ENCODE results near the gene UBE2J1. TPM values are rescaled to one million over a fixed set of nuclear protein-coding genes. Genes with fewer than 3 reads are reported as not detected.

Gene UBE2J1
- polyA plus RNA-seq, 1 donor (not counting 4 experiments of a cell fraction or from before 2014, with no cell fraction given): 26.7 TPM

GRCh38 chr6:89328976-89329375 is 23.5 kb downstream of the UBE2J1 start:
- no peak overlapping the region for H2AFZ ChIP-seq (ENCODE audit: control insufficient read depth, low read length)
- H3K27ac ChIP-seq (ENCODE audit: control insufficient read depth, insufficient read depth, low read length): no peak overlapping the region
- no peak for FAIRE-seq
- H3K79me2 ChIP-seq (ENCODE audit: control insufficient read depth, insufficient read depth, low read length): no peaks in the 10 kb centered on the region
- no peak for TF ChIP-seq CTCF (optimal IDR thresholded peaks at IDR 0.05 in 1 of 3, IDR thresholded peaks at IDR 0.05 in 1 of 3, conservative IDR thresholded peaks at IDR 0.05 in 1 of 3; ENCODE audit: extremely low read depth in 1 of 3, insufficient read depth in 2 of 3, low read length in 3 of 3)
- H3K4me3 ChIP-seq (ENCODE audit: control insufficient read depth in 2 of 3, extremely low read depth in 1 of 3, insufficient read depth in 2 of 3, low read depth in 1 of 3, low read length in 3 of 3): no peak overlapping the region
- H3K4me1 ChIP-seq (ENCODE audit: control insufficient read depth, extremely low read depth, insufficient read depth, low read length): no peaks in the 10 kb centered on the region
- H4K20me1 ChIP-seq (ENCODE audit: control insufficient read depth, extremely low read depth, insufficient read depth, low read length): no peaks in the 10 kb centered on the region
- dilution Hi-C loops (cut with MboI; ENCODE audit: extremely low pct_ligation_motif_present, low sequenced_read_pairs): no loop called here
- H3K4me2 ChIP-seq (ENCODE audit: control insufficient read depth, extremely low read depth, insufficient read depth, low read depth, low read length): no peak overlapping the region
- H3K9me1 ChIP-seq (ENCODE audit: control insufficient read depth, extremely low read depth, insufficient read depth, low read length): no peaks in the 10 kb centered on the region
- H3K27me3 ChIP-seq (ENCODE audit: control insufficient read depth, extremely low read depth, insufficient read depth, low read length): no peaks in the 10 kb centered on the region
- no peak for DNase-seq (ENCODE audit: low read depth, low spot score)
- no peak overlapping the region for H3K9ac ChIP-seq (ENCODE audit: control insufficient read depth, extremely low read depth, insufficient read depth, low read length)
- H3K36me3 ChIP-seq (ENCODE audit: control insufficient read depth in 2 of 2, extremely low read depth in 1 of 2, insufficient read depth in 2 of 2, low read length in 2 of 2): peaks cover 3% of the 10 kb centered on the region in 2 experiments
- H3K9me3 ChIP-seq (ENCODE audit: control insufficient read depth, low read depth, low read length): no peaks in the 10 kb centered on the region

- TF ChIP-seq CTCF (optimal IDR thresholded peaks at IDR 0.05 in 1 of 3, IDR thresholded peaks at IDR 0.05 in 1 of 3, conservative IDR thresholded peaks at IDR 0.05 in 1 of 3; ENCODE audit: extremely low read depth in 1 of 3, insufficient read depth in 2 of 3, low read length in 3 of 3): no peak
- no peak for TF ChIP-seq EZH2 (IDR thresholded peaks at IDR 0.05; ENCODE audit: low read length)
- no peak overlapping the region for H3K27ac ChIP-seq (ENCODE audit: control insufficient read depth, insufficient read depth, low read length)
- peaks cover 0 to 1% of the 10 kb centered on the region in 2 experiments for H3K36me3 ChIP-seq (ENCODE audit: control insufficient read depth in 2 of 2, extremely low read depth in 1 of 2, insufficient read depth in 2 of 2, low read length in 2 of 2)
- no peaks in the 10 kb centered on the region for H3K4me1 ChIP-seq (ENCODE audit: control insufficient read depth, extremely low read depth, insufficient read depth, low read length)
- H3K9ac ChIP-seq (ENCODE audit: control insufficient read depth, extremely low read depth, insufficient read depth, low read length): no peak overlapping the region
- DNase-seq (ENCODE audit: low read depth, low spot score) (no peak), FAIRE-seq (no peak)
- no peaks in the 10 kb centered on the region for H4K20me1 ChIP-seq (ENCODE audit: control insufficient read depth, extremely low read depth, insufficient read depth, low read length)
- no peaks in the 10 kb centered on the region for H3K9me1 ChIP-seq (ENCODE audit: control insufficient read depth, extremely low read depth, insufficient read depth, low read length)
- H3K4me3 ChIP-seq (ENCODE audit: control insufficient read depth in 2 of 3, extremely low read depth in 1 of 3, insufficient read depth in 2 of 3, low read depth in 1 of 3, low read length in 3 of 3): no peak overlapping the region
- no peaks in the 10 kb centered on the region for H3K27me3 ChIP-seq (ENCODE audit: control insufficient read depth, extremely low read depth, insufficient read depth, low read length)
- H3K9me3 ChIP-seq (ENCODE audit: control insufficient read depth, low read depth, low read length): no peaks in the 10 kb centered on the region
- no peak overlapping the region for H2AFZ ChIP-seq (ENCODE audit: control insufficient read depth, low read length)
- dilution Hi-C loops (cut with MboI; ENCODE audit: extremely low pct_ligation_motif_present, low sequenced_read_pairs): no loop called here
- H3K79me2 ChIP-seq (ENCODE audit: control insufficient read depth, insufficient read depth, low read length): no peaks in the 10 kb centered on the region
- no peak overlapping the region for H3K4me2 ChIP-seq (ENCODE audit: control insufficient read depth, extremely low read depth, insufficient read depth, low read depth, low read length)
Measured at GRCh38 chr6:89324304-89324703, 28.2 kb downstream of the UBE2J1 start.
